Hepatocyte (in vitro differentiated cells): ENCODE measurements around the gene TRPC4. TPM values are rescaled to one million over a fixed set of nuclear protein-coding genes. Genes with fewer than 3 reads are reported as not detected.

ENCODE experiments used
- DNase-seq: peaks from one replicate; pipeline ENCODE4 v3.0.0-alpha.2; 2016; ENCODE audit warnings: low spot score
- H2AFZ ChIP-seq: fragments of 200-600 bp; sonication (generic); 2 replicates; pipeline ENCODE4 v1.6.0; 2016; ENCODE audit warnings: antibody characterized with exemption, mild to moderate bottlenecking
- H3K27ac ChIP-seq: fragments of 200-600 bp; sonication (generic); 2 replicates; pipeline ENCODE4 v1.5.1; 2016; ENCODE audit warnings: mild to moderate bottlenecking
- H3K27me3 ChIP-seq: fragments of 200-600 bp; sonication (generic); 2 replicates; pipeline ENCODE4 v1.6.1; 2016
- H3K36me3 ChIP-seq: fragments of 200-600 bp; sonication (generic); replicated peaks from 2 replicates; pipeline ENCODE4 v1.5.1; 2016; ENCODE audit warnings: low read depth; ENCODE audit not compliant: insufficient read depth
- H3K4me1 ChIP-seq: fragments of 200-600 bp; sonication (generic); 2 replicates; pipeline ENCODE4 v1.5.1; 2016; ENCODE audit warnings: mild to moderate bottlenecking, moderate library complexity; ENCODE audit not compliant: insufficient read depth
- H3K4me2 ChIP-seq: fragments of 200-600 bp; sonication (generic); 2 replicates; pipeline ENCODE4 v1.6.0; 2016
- H3K4me3 ChIP-seq: fragments of 200-600 bp; sonication (generic); 2 replicates; pipeline ENCODE4 v1.5.1; 2016; ENCODE audit warnings: mild to moderate bottlenecking
- H3K79me2 ChIP-seq: fragments of 200-600 bp; sonication (generic); 2 replicates; pipeline ENCODE4 v1.6.0; 2017; ENCODE audit warnings: mild to moderate bottlenecking
- H3K9me2 ChIP-seq: fragments of 200-600 bp; sonication (generic); replicated peaks from 2 replicates; pipeline ENCODE4 v1.6.0; 2017; ENCODE audit warnings: mild to moderate bottlenecking; ENCODE audit not compliant: insufficient read depth
- H3K9me3 ChIP-seq: fragments of 200-600 bp; sonication (generic); 2 replicates; pipeline ENCODE4 v1.5.1; 2016; ENCODE audit warnings: low read depth, mild to moderate bottlenecking
- H4K20me1 ChIP-seq: fragments of 200-600 bp; sonication (generic); 2 replicates; pipeline ENCODE4 v1.6.0; 2016; ENCODE audit warnings: mild to moderate bottlenecking; ENCODE audit not compliant: insufficient read depth, poor library complexity, severe bottlenecking
- EZH2 ChIP-seq: fragments of 200-600 bp; sonication (generic); IDR thresholded peaks from 2 replicates; pipeline ENCODE4 v1.6.1; 2016; ENCODE audit warnings: antibody characterized with exemption, mild to moderate bottlenecking, borderline replicate concordance
- EZH2phosphoT487 ChIP-seq: fragments of 200-600 bp; sonication (generic); IDR thresholded peaks from one replicate; pipeline ENCODE4 v1.6.1; 2018; ENCODE audit warnings: antibody characterized with exemption, mild to moderate bottlenecking, low read depth, moderate library complexity; ENCODE audit not compliant: unreplicated experiment, severe bottlenecking
- WGBS: methylation state at CpG from one replicate; pipeline ENCODE4 v1.1.6; 2016; ENCODE audit warnings: low lambda C conversion rate; ENCODE audit errors: missing lambda C conversion rate; 5-methylcytosine and 5-hydroxymethylcytosine counted together
- polyA plus RNA-seq: library from polyadenylated mRNA; unstranded; fragments of >200 nt; fragmentation: Nextera tagmentation; extraction: Ambion mirVana; gene quantifications from 2 replicates; pipeline ENCODE4 v1.2.1, GENCODE V29; 2016
- total RNA-seq: library from RNA; depleted of rRNA; stranded (reverse); fragments of >200 nt; gene quantifications from 2 replicates; pipeline ENCODE4 v1.2.3, GENCODE V29; 2014
- TF ChIP-seq, protein P1 (sequence below): fragments of 200-600 bp; sonication (generic); IDR thresholded peaks from 2 replicates; pipeline ENCODE4 v1.5.1; 2016; ENCODE audit warnings: antibody characterized with exemption, mild to moderate bottlenecking; ENCODE audit not compliant: poor library complexity

Gene TRPC4
- total and polyA plus RNA-seq, 2 experiments from 2014 or later: 0.28 to 0.50 TPM

DNA sequence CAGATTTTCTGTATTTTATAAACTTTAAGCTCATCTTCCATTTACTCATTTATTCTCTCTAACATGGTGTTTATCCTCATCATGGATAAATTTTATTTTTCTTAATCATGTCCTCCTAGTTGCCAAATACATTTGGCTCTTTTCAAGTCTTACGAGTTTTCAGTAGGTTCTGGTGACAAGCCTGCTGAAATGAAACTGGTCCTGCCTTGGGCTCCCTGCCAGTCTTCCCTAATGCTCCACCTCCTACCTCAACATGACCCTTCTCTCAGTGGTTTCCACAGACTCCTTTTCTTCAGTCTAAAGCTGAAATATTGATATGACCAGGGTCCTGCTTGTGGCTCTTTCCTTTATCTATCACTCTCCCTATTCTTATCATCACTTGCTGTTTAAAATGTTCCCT is 81.2 kb downstream of the TRPC4 start:
- no peaks in the 10 kb centered on the region for H3K79me2 ChIP-seq
- DNase-seq: no peak
- H3K4me2 ChIP-seq: no peak overlapping the region

DNA sequence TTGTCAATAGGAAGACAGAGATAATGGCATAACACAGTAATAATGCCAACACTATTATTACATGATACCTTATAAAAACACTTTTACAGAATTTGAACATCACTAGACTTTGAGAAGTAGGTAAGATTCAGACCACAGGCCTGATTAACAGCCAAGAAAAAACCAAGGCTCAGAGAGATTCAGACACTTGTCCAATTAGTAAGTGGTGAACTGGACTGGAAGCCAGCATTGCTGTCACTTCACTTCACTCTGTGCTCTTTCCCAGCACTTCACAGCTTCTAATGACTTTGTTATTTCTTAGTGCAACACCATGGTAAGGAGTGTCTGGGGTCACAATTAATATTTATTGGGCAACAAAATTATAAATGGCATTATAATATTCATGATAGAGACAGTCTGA is 91.9 kb downstream of the TRPC4 start:
- Histone ChIP-seq H2AFZ (no peak overlapping the region), H3K27me3 (no peaks in the 10 kb centered on the region), H3K79me2 (no peaks in the 10 kb centered on the region), H3K9me2 (no peaks in the 10 kb centered on the region), H3K9me3 (no peaks in the 10 kb centered on the region), H3K27ac (no peak overlapping the region), H3K4me1 (no peaks in the 10 kb centered on the region), H4K20me1 (no peaks in the 10 kb centered on the region), H3K36me3 (no peaks in the 10 kb centered on the region), H3K4me3 (no peak overlapping the region), H3K4me2 (no peak overlapping the region)
- TF ChIP-seq EZH2phosphoT487: no peak
- no peak for TF ChIP-seq EZH2
- TF ChIP-seq, protein P1, sequence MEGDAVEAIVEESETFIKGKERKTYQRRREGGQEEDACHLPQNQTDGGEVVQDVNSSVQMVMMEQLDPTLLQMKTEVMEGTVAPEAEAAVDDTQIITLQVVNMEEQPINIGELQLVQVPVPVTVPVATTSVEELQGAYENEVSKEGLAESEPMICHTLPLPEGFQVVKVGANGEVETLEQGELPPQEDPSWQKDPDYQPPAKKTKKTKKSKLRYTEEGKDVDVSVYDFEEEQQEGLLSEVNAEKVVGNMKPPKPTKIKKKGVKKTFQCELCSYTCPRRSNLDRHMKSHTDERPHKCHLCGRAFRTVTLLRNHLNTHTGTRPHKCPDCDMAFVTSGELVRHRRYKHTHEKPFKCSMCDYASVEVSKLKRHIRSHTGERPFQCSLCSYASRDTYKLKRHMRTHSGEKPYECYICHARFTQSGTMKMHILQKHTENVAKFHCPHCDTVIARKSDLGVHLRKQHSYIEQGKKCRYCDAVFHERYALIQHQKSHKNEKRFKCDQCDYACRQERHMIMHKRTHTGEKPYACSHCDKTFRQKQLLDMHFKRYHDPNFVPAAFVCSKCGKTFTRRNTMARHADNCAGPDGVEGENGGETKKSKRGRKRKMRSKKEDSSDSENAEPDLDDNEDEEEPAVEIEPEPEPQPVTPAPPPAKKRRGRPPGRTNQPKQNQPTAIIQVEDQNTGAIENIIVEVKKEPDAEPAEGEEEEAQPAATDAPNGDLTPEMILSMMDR: no peak
- DNase-seq: no peak

More for the DNA sequence above, 81.2 kb downstream of the TRPC4 start:
- Histone ChIP-seq H2AFZ (no peak overlapping the region), H3K27me3 (no peaks in the 10 kb centered on the region), H3K4me1 (no peaks in the 10 kb centered on the region), H3K36me3 (no peaks in the 10 kb centered on the region), H3K4me3 (no peak overlapping the region), H3K27ac (no peak overlapping the region), H3K9me3 (no peaks in the 10 kb centered on the region), H4K20me1 (no peaks in the 10 kb centered on the region), H3K9me2 (no peaks in the 10 kb centered on the region)
- TF ChIP-seq, protein P1: no peak
- TF ChIP-seq EZH2phosphoT487: no peak
- no peak for TF ChIP-seq EZH2
- WGBS: 90% methylated on average over 1 of the region's 1 CpG

DNA sequence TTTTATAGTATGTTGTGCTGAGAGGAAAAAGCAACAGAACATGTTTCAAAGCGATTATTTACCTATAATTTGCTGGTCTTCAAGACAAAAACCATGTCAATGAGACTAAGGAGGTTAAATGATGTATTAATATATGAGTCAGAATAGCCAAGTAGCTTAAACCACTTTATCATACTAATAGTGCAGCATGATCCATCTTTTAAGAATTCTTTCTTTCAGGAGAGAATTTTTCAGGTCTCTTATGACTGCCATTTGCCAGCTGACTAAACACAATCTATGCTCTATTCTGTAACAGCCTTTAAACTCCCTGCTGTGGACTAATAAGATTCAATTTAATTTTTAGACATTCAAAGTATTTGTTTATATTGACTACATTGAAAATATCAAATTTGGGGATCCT is 93.7 kb downstream of the TRPC4 start:
- TF ChIP-seq EZH2 (no peak), EZH2phosphoT487 (no peak)
- TF ChIP-seq, protein P1: no peak
- H3K9me2 ChIP-seq: no peaks in the 10 kb centered on the region
- H4K20me1 ChIP-seq: no peaks in the 10 kb centered on the region
- H3K79me2 ChIP-seq: no peaks in the 10 kb centered on the region
- H3K27ac ChIP-seq: no peak overlapping the region
- H3K27me3 ChIP-seq: no peaks in the 10 kb centered on the region
- no peaks in the 10 kb centered on the region for H3K36me3 ChIP-seq
- H3K4me1 ChIP-seq: no peaks in the 10 kb centered on the region
- no peak overlapping the region for H3K4me2 ChIP-seq
- no peak overlapping the region for H2AFZ ChIP-seq
- DNase-seq: no peak
- H3K4me3 ChIP-seq: no peak overlapping the region
- WGBS: 93% methylated on average over 1 of the region's 1 CpG
- H3K9me3 ChIP-seq: no peaks in the 10 kb centered on the region

DNA sequence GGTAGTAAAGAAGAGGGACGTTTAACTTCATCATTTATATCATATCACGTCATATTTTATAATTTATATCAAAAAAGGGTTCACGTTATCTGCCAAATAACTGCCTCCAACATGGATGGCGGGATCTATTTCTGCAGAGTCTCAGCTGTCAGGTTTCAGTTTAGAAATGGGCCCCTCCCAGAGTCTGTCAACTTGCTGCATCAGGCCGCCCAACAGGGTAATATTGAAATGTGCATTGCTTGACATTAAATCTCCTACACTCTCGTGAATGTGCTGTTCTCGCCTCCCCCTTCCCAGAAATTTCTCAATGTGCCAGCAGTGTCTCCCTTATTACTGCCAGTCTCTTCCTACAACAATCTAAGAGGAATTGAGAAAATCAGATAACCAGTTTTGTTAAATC is 96.9 kb downstream of the TRPC4 start:
- 90% methylated on average over 7 of the region's 7 CpGs for WGBS
- Histone ChIP-seq H4K20me1 (no peaks in the 10 kb centered on the region), H3K27me3 (no peaks in the 10 kb centered on the region), H3K27ac (no peak overlapping the region), H3K9me2 (no peaks in the 10 kb centered on the region), H3K79me2 (no peaks in the 10 kb centered on the region), H3K9me3 (no peaks in the 10 kb centered on the region), H3K4me3 (no peak overlapping the region), H3K4me1 (no peaks in the 10 kb centered on the region), H3K4me2 (no peak overlapping the region), H3K36me3 (no peaks in the 10 kb centered on the region), H2AFZ (no peak overlapping the region)
- TF ChIP-seq, protein P1: no peak
- TF ChIP-seq EZH2: no peak
- no peak for TF ChIP-seq EZH2phosphoT487
- no peak for DNase-seq
